Stimulated activated CD8-positive, alpha-beta memory T cell treated with anti-CD3 and anti-CD28 coated beads, Interleukin-4, amount 100 ng/mL, for 48 hours (primary cell): ENCODE results near the gene SNX11.
A peak's percentile ranks its signal among the peaks of the same experiment; 100 is the strongest.

ENCODE experiments used
- DNase-seq: peaks from one replicate; pipeline ENCODE4 v3.0.0-alpha.2; 2020

Gene SNX11

DNA sequence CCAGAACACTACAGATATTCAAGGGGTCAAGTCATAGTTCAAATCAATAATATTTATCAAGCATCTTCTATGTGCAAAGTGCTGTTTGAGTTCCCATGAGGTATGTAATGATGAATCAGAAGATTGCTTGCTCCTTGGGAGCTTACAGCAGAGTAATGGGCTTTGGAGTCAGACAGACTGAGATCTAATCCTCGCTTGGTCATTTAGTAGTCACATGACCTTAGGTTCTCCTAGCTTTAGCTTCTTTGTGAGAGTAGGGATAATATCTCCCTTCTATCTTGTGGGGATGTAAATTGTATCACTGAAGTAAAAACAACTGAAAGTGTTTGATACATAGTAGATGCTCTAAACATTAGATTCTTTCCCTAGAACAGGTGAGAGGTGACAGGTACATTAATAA lies 30.1 kb downstream of the SNX11 start:
- DNase-seq, result no peak

DNA sequence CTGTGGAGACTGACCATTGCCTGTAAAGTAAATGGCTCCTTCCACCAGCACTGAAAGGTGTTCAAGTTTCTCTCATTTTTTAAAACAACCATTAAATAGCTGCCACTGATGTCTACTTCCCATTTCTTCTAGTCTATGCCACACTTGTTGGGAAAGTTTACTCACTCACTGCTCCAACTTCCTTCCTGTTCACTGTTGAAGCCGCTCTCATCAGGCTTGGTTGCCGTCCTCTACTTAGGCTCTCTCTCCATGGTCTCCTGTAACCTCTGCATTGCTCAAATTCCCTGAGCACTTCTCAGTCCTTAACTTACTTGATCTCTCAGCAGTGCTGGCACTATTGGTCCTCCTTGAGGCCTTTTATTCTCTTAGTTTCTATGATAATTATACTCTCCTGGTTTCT lies 32.4 kb downstream of the SNX11 start:
- no peak for DNase-seq

DNA sequence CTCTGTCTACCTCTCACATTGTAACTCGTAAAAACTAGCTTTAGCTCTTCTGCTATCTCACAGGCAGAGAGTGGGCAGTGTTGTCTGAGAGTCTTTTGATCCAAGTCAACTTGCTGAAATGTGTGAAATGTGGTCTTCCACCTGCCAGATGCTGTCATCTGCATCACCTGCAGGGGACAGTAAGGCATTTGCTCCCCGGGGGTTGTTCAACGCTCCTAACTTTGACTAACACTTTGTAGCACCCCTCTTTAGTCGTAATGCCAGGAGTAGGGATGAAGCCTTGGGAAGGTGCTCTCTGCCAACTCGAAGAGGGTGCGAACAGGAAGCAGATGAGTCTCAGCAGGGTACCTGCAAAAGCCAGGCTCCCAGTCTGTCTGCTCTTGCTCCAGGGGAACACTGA lies 36.1 kb downstream of the SNX11 start:
- no peak for DNase-seq

DNA sequence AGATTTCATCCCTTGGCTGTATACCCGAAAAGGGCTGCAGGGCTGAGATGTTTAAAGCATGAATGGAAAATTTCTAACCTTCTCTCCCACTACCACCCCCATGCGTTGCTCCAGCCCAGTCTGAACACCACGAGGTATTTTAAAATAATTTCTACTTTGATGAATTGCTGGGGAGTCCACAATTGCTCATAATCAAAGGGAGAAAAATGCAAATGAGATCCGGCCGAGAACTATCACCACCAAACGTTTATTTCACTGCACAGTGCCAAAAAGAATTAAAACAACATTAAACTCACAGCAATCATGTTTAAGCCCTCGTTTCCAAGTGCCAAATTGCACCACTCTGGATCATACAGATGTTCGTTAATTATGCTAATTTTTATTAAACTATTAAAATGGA lies 36.7 kb downstream of the SNX11 start:
- no peak for DNase-seq

DNA sequence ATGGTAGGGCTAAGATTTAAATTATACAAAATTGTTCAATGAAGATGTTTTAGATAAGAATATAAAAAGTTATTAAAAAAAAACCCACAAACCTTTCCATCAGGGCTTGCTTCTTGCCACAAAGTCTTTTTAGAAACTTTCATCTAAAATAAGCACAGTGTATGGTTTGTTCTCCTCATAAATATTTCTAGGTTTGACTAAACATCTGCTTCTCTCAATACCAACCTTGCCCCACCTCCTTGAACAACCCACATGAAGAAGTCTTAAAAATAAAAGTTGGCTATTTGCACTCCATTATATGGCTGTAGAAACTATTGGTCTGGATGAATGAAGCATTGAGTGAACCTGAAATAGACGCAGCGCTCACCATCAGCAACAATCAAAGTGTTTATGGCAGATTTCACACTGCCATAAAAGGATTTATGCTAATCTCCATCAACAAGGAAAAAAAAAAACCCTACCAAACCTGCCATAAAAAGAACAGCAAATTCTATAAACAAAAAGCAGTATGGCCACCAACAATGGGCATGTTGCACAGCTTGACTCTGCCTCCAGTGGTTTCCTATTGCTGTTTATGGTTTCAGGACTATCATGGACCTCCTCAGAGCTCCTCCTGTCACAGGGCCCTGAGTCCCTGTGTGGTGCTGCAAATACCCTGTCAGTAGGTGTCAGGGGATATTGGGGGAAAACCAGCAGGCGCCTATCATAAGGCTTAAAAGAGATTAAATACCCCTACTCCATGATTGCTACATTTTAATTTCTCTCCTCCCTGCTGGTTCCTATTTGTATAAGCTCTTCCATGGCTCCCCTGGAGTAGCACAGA lies 37.6 kb downstream of the SNX11 start:
- no peak for DNase-seq

DNA sequence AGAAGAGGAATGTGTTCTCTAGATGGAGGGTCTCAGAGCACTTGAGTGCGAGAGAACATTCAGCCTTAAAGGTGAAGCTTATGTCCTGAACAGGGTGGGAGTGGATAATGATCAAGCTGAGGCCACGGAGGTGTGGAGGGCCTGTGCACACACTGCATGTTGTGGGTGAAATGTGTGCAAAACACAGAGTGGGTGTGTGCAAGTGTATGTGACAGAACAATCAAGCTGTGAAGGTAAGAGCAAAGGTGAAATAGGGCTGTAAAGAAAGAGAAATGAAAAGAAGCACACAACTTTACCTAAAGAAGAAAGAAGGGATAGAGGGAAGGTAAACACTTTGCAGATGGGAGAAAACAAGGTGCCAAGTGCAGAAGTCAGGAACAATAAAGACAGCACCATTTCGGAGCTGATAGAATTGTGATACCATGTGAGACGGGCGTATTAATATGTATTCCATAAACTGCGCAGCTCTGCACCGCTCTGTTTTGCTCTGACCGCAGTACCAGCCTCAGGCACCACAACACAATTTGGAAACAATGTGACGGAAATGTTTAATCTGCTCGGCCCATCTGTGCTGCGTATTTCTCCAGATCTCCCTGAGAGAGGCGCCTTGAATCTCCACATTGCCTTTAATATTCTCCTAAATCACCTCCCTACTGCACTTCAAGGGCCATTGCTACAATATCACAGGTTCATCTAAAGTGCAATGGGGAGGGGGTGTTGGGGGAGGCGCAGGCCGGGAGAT lies 40.6 kb downstream of the SNX11 start:
- DNase-seq, result no peak

DNA sequence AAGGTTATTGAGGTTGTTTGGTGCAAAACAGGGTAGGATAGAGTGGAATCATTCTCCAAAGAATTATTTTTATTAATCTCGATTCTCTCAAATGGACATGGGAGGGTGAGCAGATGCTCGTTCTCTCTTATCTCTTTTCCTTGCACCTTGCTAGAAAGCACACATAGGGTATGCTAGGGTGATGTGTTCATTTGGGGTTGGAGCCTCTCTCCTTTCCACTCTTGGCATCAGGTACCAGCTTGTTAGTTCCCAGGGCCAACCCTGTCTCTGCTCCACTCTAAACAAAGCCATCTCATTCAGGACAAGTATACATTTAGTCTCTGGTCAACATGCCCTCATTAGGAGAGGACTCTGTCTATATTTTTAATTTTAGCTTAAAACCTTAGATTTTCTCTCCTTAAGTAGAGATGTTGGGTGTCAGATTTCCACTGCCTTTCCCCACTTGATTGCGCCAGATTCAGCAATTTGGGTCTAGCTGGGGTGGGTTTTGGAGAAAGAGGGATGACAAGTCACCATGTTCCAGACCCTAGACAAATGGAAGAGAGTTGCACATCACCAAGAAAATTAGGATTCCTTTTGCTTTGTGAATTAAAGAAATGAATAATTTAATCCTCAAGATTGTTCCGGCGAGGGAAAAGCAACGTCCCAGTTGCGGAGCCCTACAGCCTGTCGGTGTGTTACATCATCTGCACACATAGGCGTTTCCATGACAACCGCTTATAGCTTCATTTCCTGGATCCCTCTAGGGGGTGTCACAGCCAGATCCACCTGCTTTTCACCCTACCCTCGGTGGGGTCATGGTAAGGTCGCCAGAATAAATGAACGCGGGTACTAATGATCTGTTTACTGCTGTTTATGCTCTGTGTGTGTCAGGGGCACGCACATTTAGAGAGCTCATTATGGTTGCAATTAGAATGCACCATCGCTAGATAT lies 41.6 kb downstream of the SNX11 start:
- no peak for DNase-seq

DNA sequence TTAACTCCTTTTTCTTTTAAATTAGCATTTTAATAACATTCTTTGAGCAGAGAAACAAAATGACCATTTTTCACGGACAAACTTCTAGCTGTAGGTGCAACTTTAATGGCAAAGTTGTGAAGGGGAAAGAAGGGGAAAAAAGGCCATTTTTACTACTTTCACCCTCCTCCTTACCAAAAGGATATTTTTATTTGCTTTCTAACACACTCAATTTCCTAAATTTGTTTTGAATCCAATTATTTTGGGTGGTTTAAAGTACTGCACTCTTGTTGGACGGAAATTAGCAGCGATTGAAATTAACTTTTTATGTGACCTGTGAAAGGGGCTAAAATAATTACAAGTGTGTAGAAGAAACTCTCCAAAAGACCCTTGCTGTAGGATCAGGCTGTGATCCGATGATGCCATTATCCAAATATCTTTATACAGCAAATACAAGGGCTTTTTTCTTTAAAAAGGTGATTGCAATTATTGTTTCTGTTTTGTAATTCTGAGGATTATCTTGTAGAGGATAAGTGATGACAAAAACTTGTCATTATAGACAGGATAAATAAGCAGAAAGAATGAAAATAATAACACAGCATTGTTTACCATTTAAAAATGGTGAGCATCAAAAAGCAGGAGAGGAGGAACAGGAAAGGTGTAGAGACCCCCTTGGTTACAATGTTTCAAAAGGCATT lies 42.4 kb downstream of the SNX11 start:
- no peak for DNase-seq

DNA sequence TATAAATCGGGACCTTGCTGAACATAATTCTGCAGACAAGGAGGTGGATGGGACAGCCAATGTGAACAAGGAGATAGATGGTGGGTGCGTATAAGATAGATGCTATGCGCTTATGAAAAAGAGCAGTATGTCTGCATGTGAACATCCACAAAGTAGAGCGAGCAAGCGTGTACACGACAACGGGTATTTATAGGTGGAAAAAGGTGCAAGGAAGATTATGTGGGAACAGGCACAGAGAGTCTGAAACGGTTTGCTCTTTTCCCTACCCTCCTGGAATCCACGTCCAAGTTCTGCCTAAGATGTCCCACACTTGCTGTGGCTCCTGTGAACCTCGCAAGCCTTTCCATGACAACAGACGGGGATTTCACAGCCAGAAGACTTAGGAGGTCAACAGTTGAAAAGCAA lies 43.0 kb downstream of the SNX11 start:
- DNase-seq, result no peak

DNA sequence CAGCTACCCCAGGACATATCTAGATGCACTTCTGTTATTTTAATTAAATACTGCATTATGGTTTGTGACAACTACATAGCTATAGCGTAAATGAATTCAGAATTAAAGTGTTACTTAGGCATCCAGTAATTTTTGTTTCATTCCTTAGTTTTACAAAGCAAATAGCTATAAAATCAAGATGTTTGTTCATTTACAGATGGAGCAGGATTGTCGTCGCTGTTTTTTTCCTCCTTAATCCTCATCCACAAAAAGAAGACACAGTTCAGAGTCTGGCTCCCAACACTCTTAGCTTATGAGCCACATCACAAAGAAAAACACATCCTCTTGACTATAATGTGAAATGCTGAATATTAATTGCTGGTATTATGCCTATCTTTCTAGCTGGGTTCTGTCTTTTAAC lies 43.7 kb downstream of the SNX11 start:
- DNase-seq, result no peak

DNA sequence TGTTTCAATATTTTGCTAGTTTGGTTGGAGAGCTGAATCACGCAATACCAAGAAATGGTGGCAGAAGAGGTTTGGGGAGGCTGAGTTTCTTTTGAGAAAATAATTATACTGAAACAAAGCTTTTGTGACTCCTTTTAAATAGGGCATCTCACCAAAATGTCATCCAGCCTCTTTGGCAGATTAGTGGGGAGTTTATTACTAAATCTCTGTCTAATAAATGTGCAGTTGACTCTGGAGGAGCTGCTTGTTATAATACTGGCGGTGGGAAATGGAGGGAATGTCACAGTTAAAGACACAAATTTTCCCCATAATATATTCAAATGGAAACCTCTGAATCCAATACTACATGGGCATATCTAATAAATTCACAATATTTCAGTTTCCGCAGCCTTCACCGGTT lies 44.7 kb downstream of the SNX11 start:
- no peak for DNase-seq

DNA sequence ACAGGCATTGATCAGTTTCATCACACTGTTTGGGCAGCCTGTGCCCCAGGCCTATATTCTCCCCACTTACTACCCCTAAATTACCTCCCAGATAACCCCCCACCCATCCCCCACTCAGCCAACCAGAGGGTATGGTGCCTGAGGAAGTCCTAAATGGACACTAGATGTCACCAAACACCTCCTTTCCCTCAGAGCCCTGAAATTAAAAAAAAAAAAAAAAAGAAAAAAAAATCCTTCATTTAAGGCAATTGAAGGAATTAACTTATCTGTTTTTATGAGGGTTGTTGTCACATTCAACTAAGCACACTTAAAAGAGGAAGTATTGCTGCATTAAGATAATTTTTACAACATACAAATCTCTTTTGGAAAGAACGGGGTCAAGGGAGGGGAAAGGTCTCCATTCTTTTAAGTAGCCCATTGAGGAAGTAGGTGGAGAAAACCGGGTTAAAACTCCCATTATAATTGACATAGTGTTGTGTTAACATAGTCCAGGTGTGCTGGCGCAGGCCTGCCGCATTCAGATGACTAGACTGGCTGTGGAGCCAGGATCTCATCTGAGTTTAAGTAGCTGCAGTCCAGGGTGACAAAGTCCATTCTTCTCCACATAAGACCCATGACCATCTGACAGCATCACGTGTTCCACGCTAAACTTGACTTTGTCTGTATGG lies 46.3 kb downstream of the SNX11 start:
- DNase-seq, result peak; percentile 32

DNA sequence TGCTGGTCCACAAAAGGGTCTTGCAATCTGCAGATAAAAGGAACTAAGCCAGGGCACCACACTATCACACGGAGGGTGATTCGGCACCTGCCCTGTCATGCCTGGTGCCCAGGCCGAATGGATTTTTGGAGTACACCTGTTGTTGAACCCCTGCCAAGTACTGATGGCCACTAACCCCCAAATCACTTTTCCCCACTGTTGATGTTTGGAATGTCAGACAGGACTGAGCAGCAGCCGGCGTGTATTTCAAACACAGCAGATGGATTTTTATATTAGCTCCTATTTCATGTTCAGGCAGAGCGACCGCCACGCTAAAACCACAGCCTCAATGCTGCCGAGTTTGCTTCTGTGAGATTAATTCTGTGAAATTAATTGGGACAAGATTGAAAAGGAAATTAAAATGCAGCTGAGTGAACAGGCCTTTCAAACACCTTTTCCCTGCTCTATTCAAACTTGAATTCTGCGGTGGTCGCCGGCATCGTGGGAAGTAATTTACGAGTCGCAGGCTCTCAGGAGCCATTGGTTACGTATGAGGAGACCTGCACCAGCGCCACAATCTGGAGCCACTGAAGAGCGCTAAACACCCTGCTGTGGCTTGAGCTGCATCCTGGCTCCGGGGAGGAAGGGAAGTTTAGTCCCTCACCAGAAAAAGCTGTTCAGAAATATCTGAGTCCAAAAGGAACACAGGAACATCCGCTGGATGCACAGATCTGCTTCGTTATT lies 48.5 kb downstream of the SNX11 start:
- no peak for DNase-seq

DNA sequence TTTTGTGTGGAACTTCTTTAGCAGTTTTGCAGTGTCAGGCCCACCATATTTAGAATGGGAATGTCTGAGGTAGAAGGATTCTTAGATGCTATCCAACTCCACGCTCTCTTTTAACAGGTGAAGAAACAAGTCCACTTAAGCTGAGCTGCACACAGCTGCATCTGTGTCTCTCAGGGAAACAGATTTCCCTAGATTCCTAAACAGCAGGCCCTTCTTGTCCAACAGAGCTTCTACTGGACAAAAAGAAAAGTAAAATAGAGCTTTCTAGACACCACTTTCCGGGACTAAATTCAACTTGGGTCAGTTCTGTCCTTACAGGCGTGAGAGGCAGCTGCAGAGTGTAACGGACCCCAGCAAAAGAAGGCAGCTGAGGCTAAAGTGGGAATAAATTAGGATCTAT lies 51.7 kb downstream of the SNX11 start:
- no peak for DNase-seq

DNA sequence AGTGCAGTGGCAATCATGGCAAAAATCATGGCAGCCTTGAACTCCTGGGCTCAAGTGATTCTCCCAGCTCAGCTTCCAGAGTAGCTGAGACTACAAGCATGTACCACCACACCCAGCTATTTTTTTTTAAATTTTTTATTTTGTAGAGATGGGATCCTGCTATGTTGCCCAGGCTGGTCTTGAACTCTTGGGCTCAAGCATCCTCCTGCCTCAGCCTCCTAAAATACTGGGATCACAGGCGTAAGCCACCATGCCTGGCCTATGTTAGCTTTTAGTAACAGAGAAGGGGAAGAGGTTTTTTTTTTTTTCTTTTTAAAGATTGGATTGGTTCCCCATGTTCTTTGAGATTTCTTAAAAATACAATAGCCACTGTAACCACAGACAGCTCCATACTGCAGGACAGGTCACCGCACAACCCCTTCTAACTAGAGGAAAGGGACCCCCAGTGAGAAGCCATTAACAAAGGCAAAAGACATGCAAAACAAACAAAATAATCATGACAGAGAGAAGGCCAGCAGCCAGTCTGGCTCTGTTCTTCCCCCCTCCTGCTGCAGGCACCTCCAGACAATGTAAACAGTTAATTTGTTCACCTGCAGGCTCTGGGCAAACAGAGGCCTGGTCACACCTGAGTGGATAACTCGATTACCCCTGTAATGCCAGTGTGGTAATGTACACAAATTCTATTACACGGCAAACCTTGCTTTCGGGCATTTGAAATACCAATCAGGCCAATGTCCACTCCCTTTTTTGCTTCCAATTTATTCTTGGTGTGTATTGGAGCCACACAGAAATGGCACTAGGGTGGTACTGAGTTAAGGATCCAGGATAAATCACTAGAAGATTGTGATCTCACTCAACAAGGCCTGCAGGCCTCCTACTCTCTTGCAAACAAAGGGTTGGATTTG lies 52.9 kb downstream of the SNX11 start:
- DNase-seq, result no peak

DNA sequence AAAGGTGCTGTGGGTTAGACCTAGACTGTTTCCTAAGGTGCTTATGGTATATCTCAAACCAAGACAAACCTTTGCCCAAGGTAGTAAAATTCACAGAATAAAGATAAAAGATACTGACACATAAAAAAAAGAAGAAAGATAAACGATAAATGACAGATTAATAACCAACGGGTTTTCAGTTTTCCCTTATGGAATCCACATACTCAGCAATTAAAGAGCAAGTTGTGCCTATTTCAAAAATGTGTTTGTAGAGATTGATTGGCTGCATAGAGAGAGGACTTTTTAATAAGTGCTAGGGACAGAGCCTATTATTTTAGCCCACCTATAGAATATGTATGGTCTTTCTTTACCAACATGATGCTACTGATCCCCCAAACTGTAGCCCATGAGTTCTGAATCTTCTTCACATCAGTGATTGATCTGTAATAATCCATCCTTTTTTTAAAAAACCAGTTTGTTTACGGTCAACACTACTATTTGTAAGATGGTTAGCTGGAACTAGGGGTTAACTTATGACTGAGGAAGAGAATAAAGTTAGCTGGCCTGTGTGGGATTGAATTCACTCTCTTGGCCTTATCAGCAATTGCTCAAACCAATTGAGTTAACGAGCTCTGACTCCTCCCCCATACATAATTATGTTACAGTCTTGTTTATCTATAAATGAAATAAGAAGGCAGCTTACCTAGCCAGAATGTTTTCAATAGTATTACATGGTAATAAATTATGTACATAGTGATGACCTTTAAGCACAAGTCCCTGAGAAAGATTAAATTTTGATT lies 53.8 kb downstream of the SNX11 start:
- no peak for DNase-seq

DNA sequence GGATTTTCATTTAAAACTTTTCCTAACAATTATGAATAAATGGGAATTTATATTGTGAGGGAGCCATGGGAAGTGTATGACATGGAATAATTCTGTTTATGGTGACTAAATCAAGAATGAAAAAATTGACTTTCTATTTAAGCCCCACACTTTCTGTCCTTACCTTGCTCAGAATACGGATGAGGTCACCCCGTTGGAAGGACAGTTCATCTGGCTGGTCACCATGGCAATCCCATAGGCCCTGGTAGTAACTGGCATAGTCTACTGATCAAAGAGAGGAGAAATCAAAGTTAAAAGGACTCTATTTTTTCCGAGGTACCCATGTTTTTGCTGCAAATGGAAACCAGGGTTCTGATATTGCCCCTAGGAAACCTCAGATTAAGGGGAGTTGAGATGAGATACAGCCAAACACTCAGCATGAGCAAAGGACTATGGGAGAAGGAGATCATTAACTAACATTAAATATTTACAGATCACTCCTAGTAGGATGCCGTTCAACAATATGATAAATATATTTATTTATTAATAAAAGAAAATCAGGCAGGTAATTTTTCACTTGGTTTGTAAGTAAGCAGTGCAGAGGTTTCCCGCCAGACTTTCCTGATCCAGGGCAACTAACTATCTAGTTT lies 54.9 kb downstream of the SNX11 start:
- DNase-seq, result no peak

DNA sequence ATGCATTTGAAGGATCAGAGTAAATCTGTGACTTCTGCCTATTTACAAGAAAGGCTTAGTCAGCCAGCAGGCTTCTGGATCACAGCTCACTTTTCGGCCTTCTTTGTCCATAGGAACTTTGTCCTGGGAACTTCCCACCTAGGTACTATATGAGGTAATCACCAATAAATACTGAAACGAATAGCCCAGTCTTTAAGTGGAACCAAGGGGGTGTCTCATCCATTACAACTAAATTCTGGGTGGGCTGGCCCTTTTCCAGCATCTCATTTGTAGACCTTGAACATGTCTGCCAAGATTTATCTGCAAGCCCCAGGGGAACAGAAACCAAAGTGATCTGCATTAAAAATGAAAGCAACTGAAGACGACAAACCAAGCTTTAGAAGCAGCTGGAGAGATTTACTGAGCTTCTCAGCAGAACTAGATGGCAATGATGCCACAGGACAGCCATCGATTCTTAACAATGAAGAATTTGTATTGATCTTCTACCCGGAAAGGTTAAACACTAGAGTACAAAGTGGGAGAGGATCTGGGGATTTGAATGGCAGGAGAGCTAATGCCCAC lies 55.5 kb downstream of the SNX11 start:
- no peak for DNase-seq

DNA sequence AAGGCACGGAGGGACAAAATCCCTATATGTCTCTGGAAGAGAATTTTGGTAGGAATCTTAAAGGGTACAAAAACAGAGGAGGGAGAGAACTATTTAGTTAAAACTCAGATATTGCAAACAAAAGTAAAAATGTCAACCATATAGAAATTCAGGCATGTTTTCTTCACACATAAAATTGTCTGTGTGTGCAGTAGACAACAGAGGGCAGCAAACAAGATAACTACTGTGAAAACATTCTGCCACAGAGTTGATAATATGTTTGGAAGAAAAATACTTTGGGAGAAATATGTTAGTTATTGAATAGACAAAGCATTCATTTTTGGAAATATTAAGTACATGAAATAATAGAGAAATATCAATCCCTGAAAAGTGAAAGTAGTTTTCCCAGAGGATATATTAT lies 56.2 kb downstream of the SNX11 start:
- DNase-seq, result no peak
